IPS-15b (cell line): ENCODE data around the gene CCDC178.
"Not testable (repeated sequence)": the region's sequence is repeated elsewhere in the genome, so short reads cannot be mapped to it uniquely, and the experiment has no call there.

Source experiments
- H3K27me3 ChIP-seq: one replicate; pipeline ENCODE4 v1.6.1; 2013; ENCODE audit warnings: low read length; ENCODE audit not compliant: control insufficient read depth, insufficient read depth
- H3K36me3 ChIP-seq: one replicate; pipeline ENCODE4 v1.6.1; 2013; ENCODE audit warnings: low read length; ENCODE audit not compliant: control insufficient read depth, insufficient read depth
- H3K4me1 ChIP-seq: one replicate; pipeline ENCODE4 v1.6.1; 2013; ENCODE audit warnings: mild to moderate bottlenecking, low read length; ENCODE audit not compliant: control insufficient read depth, insufficient read depth
- H3K4me3 ChIP-seq: one replicate; pipeline ENCODE4 v1.5.1; 2013; ENCODE audit warnings: low read depth, low read length
- H3K9ac ChIP-seq: one replicate; pipeline ENCODE4 v1.6.1; 2013; ENCODE audit warnings: low read depth, mild to moderate bottlenecking, low read length
- H3K9me3 ChIP-seq: one replicate; pipeline ENCODE4 v1.6.1; 2013; ENCODE audit warnings: mild to moderate bottlenecking, low read length; ENCODE audit not compliant: control insufficient read depth, insufficient read depth

CCDC178 gene

GRCh38 chr18:33201509-33201926 lies 239.0 kb downstream of the CCDC178 start:
- H3K4me3 ChIP-seq, result no peak overlapping the region

GRCh38 chr18:33195795-33196194 lies 244.7 kb downstream of the CCDC178 start:
- no peaks in the 10 kb centered on the region for H3K36me3 ChIP-seq
- no peaks in the 10 kb centered on the region for H3K27me3 ChIP-seq
- H3K4me1 ChIP-seq, result no peaks in the 10 kb centered on the region
- H3K9me3 ChIP-seq, result no peaks in the 10 kb centered on the region
- H3K9ac ChIP-seq, result no peak overlapping the region
- H3K4me3 ChIP-seq, result no peak overlapping the region

More at GRCh38 chr18:33201509-33201926, 239.0 kb downstream of the CCDC178 start:
- Histone ChIP-seq H3K9me3 (no peaks in the 10 kb centered on the region), H3K9ac (no peak overlapping the region), H3K36me3 (no peaks in the 10 kb centered on the region), H3K27me3 (no peaks in the 10 kb centered on the region), H3K4me1 (no peaks in the 10 kb centered on the region)

- H3K4me3 ChIP-seq, result no peak overlapping the region
- no peaks in the 10 kb centered on the region for H3K36me3 ChIP-seq
- H3K27me3 ChIP-seq, result no peaks in the 10 kb centered on the region
- no peaks in the 10 kb centered on the region for H3K9me3 ChIP-seq
- no peak overlapping the region for H3K9ac ChIP-seq
- no peaks in the 10 kb centered on the region for H3K4me1 ChIP-seq
Measured at GRCh38 chr18:33194793-33195192, 245.7 kb downstream of the CCDC178 start.

- Histone ChIP-seq H3K4me3 (no peak overlapping the region), H3K27me3 (no peaks in the 10 kb centered on the region), H3K9ac (no peak overlapping the region), H3K36me3 (no peaks in the 10 kb centered on the region), H3K4me1 (peaks cover 6% of the 10 kb centered on the region), H3K9me3 (no peaks in the 10 kb centered on the region)
Measured at GRCh38 chr18:33184958-33185357, 255.6 kb downstream of the CCDC178 start.

GRCh38 chr18:33184175-33184574 lies 256.3 kb downstream of the CCDC178 start:
- peaks cover 6% of the 10 kb centered on the region for H3K4me1 ChIP-seq

GRCh38 chr18:33183136-33183535 lies 257.4 kb downstream of the CCDC178 start:
- no peaks in the 10 kb centered on the region for H3K36me3 ChIP-seq
- H3K9ac ChIP-seq, result no peak overlapping the region
- H3K27me3 ChIP-seq, result no peaks in the 10 kb centered on the region
- H3K4me1 ChIP-seq, result peaks cover 6% of the 10 kb centered on the region
- H3K9me3 ChIP-seq, result no peaks in the 10 kb centered on the region
- no peak overlapping the region for H3K4me3 ChIP-seq

More at GRCh38 chr18:33184175-33184574, 256.3 kb downstream of the CCDC178 start:
- Histone ChIP-seq H3K4me3 (no peak overlapping the region), H3K27me3 (no peaks in the 10 kb centered on the region), H3K9ac (no peak overlapping the region), H3K9me3 (no peaks in the 10 kb centered on the region), H3K36me3 (no peaks in the 10 kb centered on the region)

- Histone ChIP-seq H3K36me3 (no peaks in the 10 kb centered on the region), H3K4me1 (peaks cover 6% of the 10 kb centered on the region), H3K9ac (no peak overlapping the region), H3K27me3 (no peaks in the 10 kb centered on the region), H3K4me3 (no peak overlapping the region), H3K9me3 (no peaks in the 10 kb centered on the region)
Measured at GRCh38 chr18:33181016-33181415, 259.5 kb downstream of the CCDC178 start.

GRCh38 chr18:33169218-33169617 lies 271.3 kb downstream of the CCDC178 start:
- no peak overlapping the region for H3K4me3 ChIP-seq
- H3K36me3 ChIP-seq, result no peaks in the 10 kb centered on the region
- no peaks in the 10 kb centered on the region for H3K9me3 ChIP-seq
- H3K27me3 ChIP-seq, result no peaks in the 10 kb centered on the region
- H3K4me1 ChIP-seq, result no peaks in the 10 kb centered on the region
- no peak overlapping the region for H3K9ac ChIP-seq

- not testable (repeated sequence) for H3K9ac ChIP-seq, H3K4me1 ChIP-seq, H3K4me3 ChIP-seq, H3K36me3 ChIP-seq, H3K9me3 ChIP-seq, H3K27me3 ChIP-seq
Measured at GRCh38 chr18:33164121-33164520, 276.4 kb downstream of the CCDC178 start.

GRCh38 chr18:33161131-33161530 lies 279.4 kb downstream of the CCDC178 start:
- Histone ChIP-seq H3K4me1 (no peaks in the 10 kb centered on the region), H3K36me3 (no peaks in the 10 kb centered on the region), H3K4me3 (no peak overlapping the region), H3K9ac (no peak overlapping the region), H3K9me3 (no peaks in the 10 kb centered on the region), H3K27me3 (no peaks in the 10 kb centered on the region)

- Histone ChIP-seq H3K36me3 (no peaks in the 10 kb centered on the region), H3K4me1 (no peaks in the 10 kb centered on the region), H3K4me3 (no peak overlapping the region), H3K9ac (no peak overlapping the region), H3K27me3 (no peaks in the 10 kb centered on the region), H3K9me3 (no peaks in the 10 kb centered on the region)
Measured at GRCh38 chr18:33159151-33159550, 281.4 kb downstream of the CCDC178 start.

- no peaks in the 10 kb centered on the region for H3K27me3 ChIP-seq
- no peak overlapping the region for H3K9ac ChIP-seq
- no peaks in the 10 kb centered on the region for H3K4me1 ChIP-seq
- no peaks in the 10 kb centered on the region for H3K36me3 ChIP-seq
- no peaks in the 10 kb centered on the region for H3K9me3 ChIP-seq
- H3K4me3 ChIP-seq, result no peak overlapping the region
Measured at GRCh38 chr18:33157893-33158292, 282.6 kb downstream of the CCDC178 start.
